GM23338 (cell line): ENCODE measurements around the gene ADGRD2.

ENCODE experiments used
- CREB1 ChIP-seq: fragments of 250-450 bp; sonication (Bioruptor Pico); IDR thresholded peaks from 2 replicates; pipeline ENCODE4 v1.5.0; 2020; ENCODE audit warnings: low read depth, mild to moderate bottlenecking, moderate library complexity
- CTCF ChIP-seq, 2 experiments: fragments of 200-600 bp in 1 of 2; sonication (generic) in 1 of 2; conservative IDR thresholded peaks; 2 replicates each; pipeline versions ENCODE4 v1.5.1 to v1.6.1; 2016 to 2017; ENCODE audit warnings: antibody characterized with exemption in 2 of 2, low read depth in 2 of 2, mild to moderate bottlenecking in 2 of 2, moderate library complexity in 1 of 2
- EZH2 ChIP-seq: fragments of 200-600 bp; sonication (generic); IDR thresholded peaks from one replicate; pipeline ENCODE4 v1.8.0; 2017; ENCODE audit warnings: antibody characterized with exemption, mild to moderate bottlenecking, low read depth; ENCODE audit not compliant: unreplicated experiment
- POLR2AphosphoS5 ChIP-seq: IDR thresholded peaks from 2 replicates; pipeline ENCODE4 v1.6.1; 2016; ENCODE audit warnings: antibody characterized with exemption, low read depth

DNA sequence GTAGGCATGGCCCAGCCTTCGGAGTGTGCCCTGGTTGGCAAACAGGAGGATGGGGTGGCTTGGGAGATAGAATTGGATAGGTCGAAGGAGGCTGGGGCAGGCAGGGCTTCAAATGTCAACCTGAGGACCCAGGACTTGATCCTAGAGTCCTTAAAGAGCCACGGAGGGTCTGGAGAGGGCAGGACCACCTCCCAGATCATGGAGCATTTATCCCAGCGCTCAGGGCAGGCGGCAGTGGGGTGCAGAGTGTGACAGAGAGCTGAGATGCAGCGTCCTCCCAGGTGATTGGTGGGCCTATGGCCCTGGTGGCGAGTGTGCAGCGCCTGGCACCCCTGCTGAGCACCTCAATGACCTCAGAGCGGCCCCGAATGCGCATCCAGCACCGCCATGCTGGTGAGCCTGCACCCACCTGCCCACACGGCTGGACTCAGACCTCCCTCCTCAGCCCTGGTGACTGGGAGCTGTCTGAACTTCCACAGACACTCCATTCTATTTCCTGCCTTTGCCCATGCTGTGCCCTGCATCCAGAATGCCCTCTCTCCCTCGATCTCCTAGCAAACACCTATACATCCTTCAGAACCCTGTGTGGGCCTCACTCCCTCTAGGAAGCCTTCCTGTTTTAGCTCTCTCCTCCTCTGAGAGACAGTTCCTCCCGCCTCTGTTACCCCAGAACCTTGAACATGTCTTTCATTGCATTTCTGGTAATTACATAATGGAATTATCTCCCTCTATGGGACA is 6.3 kb downstream of the ADGRD2 start:
- TF ChIP-seq CREB1 (CRISPR knock-in tag), result no peak
- TF ChIP-seq CTCF (conservative IDR thresholded peaks at IDR 0.05; ENCODE audit: low read depth in 2 of 2), result no peak
- no peak for TF ChIP-seq EZH2
- TF ChIP-seq POLR2AphosphoS5, result no peak
